NCI-H146 treated with DMSO at 0.1 percent for 48 hours (cell line): ENCODE measurements around the gene FPGS.
"Not testable (repeated sequence)": the region's sequence is repeated elsewhere in the genome, so short reads cannot be mapped to it uniquely, and the experiment has no call there.

Source experiments
- DNase-seq: peaks from one replicate; lab custom pipeline; 2025; ENCODE audit not compliant: unreplicated experiment; lab: John Stamatoyannopoulos, UW

Gene FPGS

DNA sequence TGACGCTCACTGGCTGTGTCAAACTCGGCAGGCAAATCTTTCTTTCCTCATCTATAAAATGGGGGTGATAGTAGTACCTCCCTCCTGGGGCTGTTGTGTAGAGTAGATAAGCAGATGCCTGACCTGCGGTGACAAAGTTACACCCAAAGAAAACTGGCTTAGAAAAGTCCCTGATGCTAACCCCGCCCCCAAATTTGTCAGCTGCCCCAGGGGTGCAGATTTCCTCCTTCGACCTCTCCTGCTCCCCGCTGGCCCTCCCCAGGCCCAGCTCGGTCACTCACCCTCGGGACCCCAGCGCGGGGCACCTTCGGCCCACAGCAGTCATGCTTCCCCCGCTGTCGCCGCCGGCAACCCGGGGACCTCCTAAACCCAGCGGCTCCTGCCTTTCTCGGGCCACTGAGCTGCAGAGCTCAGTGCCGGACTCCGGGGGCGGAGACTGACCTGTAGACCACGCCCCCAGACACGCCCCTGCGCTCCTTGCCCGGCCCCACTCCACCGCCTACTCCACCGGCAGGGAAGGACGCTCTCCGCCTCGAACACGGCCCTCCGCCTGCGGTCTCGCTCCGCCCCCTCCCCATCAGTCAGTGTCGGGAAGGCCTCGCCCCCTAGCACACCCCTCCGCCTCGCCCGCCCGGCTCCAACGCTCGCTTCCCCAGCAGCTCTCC lies 31.6 kb upstream of the FPGS start:
- DNase-seq = peak; percentile 89

DNA sequence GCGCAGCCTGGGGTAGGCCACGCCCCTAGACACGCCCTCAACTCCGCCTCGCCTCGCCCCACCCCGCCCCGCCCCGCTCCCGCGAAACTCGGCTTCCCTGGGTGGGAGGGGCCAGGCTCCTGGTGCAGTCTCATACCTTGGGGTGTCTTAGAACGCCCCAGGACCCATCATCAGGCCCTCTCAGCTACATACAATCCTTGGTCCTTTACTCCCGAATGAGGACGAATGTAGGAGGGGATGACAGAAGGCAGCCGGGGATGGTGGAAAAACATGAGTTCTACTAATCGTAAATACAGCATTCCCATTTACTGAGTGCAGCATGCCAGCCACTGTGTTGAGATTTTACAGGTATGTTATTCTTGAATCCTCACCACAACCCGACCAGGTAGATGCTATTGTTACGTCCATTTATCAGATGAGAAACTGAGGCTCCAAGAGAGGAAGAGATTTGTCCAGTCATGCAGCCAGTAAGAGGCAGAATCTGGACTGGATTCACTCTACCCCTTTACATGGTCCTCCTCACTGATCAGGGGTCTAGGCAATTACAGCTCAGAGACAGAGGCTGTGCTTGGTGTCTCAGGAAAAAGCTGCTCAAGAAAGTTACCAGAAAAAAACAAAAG lies 31.0 kb upstream of the FPGS start:
- no peak for DNase-seq

GRCh38 chr9:127772603-127773002 lies 30.1 kb upstream of the FPGS start:
- no peak for DNase-seq

GRCh38 chr9:127773272-127773671 lies 29.4 kb upstream of the FPGS start:
- DNase-seq = no peak

DNA sequence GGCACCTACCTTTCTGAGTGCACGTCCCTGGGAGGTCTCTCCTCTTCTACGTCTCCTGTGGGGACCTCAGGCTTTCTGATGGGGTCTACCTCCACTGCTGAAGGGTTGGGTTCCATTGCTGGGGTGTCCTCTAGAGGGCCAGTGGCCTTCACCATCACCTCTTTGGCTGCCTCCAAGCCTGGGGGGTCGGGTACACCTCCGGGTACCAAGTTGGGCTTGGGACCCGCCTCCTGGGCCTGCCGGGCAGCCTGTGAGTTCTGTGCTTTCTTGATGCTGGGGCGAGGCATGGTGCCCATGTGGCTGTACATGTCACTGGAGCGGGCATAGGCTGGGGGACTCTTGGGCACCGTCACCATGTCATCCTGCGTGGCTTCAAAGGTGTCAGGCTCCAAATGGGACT lies 28.7 kb upstream of the FPGS start:
- no peak for DNase-seq

GRCh38 chr9:127776195-127776923 lies 26.3 kb upstream of the FPGS start:
- DNase-seq = no peak

GRCh38 chr9:127776924-127777289 lies 25.8 kb upstream of the FPGS start:
- DNase-seq = no peak

- no peak for DNase-seq
Measured at GRCh38 chr9:127777368-127777980, 25.2 kb upstream of the FPGS start.

GRCh38 chr9:127778280-127779135 lies 24.2 kb upstream of the FPGS start, which contains the start of gene SH2D3C:
Gene SH2D3C, minus strand, starts transcription at chr9:127778666. Its CDS starts 39 bp downstream, at chr9:127778627.
- no peak for DNase-seq

GRCh38 chr9:127779136-127779981 lies 23.3 kb upstream of the FPGS start:
- no peak for DNase-seq

- no peak for DNase-seq
Measured at GRCh38 chr9:127780126-127780885, 22.4 kb upstream of the FPGS start.

GRCh38 chr9:127780909-127781308 lies 21.8 kb upstream of the FPGS start:
- not testable (repeated sequence) for DNase-seq

DNA sequence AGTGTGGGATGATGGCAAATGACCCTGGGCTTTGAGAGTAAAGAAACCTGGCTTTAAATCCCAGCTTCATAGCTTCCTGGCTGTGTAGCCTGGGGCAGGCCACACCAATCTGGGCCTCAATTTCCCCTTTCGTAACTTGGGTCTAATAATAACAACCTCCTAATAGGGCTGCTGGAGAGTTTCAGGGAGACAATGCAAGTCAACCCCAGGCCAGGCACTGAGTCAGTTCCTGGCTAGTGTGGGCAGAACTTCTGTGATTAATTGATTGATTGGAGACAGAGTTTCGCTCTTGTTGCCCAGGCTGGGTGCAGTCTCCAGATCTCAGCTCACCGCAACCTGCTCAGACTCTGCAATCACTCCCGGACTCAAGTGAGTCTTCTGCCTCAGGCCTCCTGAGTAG lies 20.9 kb upstream of the FPGS start:
- no peak for DNase-seq

GRCh38 chr9:127783111-127784008 lies 19.3 kb upstream of the FPGS start:
- no peak for DNase-seq

- DNase-seq = peak; percentile 39
Measured at GRCh38 chr9:127785023-127785932, 17.4 kb upstream of the FPGS start.

- DNase-seq = peak; percentile 27
Measured at GRCh38 chr9:127785933-127786772, 16.5 kb upstream of the FPGS start, which contains the start of gene CDK9. Gene CDK9, plus strand, starts transcription at chr9:127786034. Its CDS starts 115 bp downstream, at chr9:127786149.
